Activated CD8-positive, alpha-beta T cell treated with anti-CD3 and anti-CD28 coated beads for 36 hours (primary cell): ENCODE measurements around the gene PROM1. TPM values are rescaled to one million over a fixed set of nuclear protein-coding genes. Genes with fewer than 3 reads are reported as not detected.

Source experiments
- ATAC-seq: fragments of 200-7000 bp; cut with Tn5 transposase; one replicate; pipeline ENCODE4 v1.10.0; 2021; ENCODE audit warnings: mild to moderate bottlenecking, moderate library complexity
- CTCF ChIA-PET: fragments of 350-600 bp; sonication (Branson Sonifier 250); formaldehyde crosslinking; loops from one replicate; lab custom pipeline; 2021; ENCODE audit warnings: antibody characterized with exemption; lab: Charles Lee
- POLR2A ChIA-PET: fragments of 350-600 bp; sonication (Branson Sonifier 250); formaldehyde crosslinking; loops from one replicate; lab custom pipeline; 2021; ENCODE audit warnings: antibody characterized with exemption; lab: Charles Lee
- DNase-seq: peaks from one replicate; pipeline ENCODE4 v3.0.0-alpha.2; 2020
- H3K27ac Mint-ChIP-seq: one replicate; pipeline ENCODE4 v1.8.0; 2021; ENCODE audit warnings: mild to moderate bottlenecking, mixed read lengths
- H3K27me3 Mint-ChIP-seq: one replicate; pipeline ENCODE4 v1.8.0; 2021; ENCODE audit warnings: mixed read lengths
- H3K36me3 Mint-ChIP-seq: one replicate; pipeline ENCODE4 v1.8.0; 2021; ENCODE audit warnings: low read depth, mixed read lengths
- H3K4me1 Mint-ChIP-seq: one replicate; pipeline ENCODE4 v1.8.0; 2021; ENCODE audit warnings: low read depth, mixed read lengths
- H3K4me3 Mint-ChIP-seq: one replicate; pipeline ENCODE4 v1.8.0; 2021; ENCODE audit warnings: mild to moderate bottlenecking, moderate library complexity, mixed read lengths
- H3K9me3 Mint-ChIP-seq: one replicate; pipeline ENCODE4 v1.8.0; 2021; ENCODE audit warnings: mixed read lengths
- CTCF ChIP-seq: fragments of 200-600 bp; IDR thresholded peaks from one replicate; pipeline ENCODE4 v1.8.0; 2022; ENCODE audit warnings: antibody characterized with exemption, mild to moderate bottlenecking
- intact Hi-C: fragments of 100-400 bp; cut with micrococcal nuclease; formaldehyde crosslinking; loops from one replicate; pipeline ENCODE4 v1.10.0; 2022
- total RNA-seq, 2 experiments: library from RNA; stranded (reverse); gene quantifications; one replicate each; pipeline ENCODE4 v1.2.3, GENCODE V29; 2021

PROM1 gene
- total RNA-seq, 2 experiments from 2014 or later = 0.22 TPM; not detected in 1

DNA sequence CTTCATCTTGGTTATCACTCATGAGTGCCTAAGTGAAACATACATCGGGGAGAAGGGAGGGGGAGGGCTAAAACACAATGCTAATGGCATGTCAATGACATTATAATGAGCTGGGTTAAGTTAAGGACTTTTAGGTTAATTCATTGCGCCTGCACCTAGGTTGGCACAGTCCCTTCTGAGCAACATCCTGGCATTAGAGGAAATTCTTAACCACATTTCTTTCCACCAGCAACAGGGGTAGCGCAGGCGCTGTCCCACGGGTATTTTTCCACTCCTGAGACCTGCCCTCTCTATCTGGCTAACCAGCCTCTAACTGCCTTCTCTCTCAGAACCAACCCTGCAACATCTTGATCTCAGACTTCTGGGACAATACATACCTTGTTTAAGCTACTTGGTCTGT, 39.0 kb upstream of the PROM1 start:
- peak; percentile 85 for ATAC-seq
- TF ChIP-seq CTCF = no peak
- no peak overlapping the region for H3K4me3 Mint-ChIP-seq
- intact Hi-C loops = no loop called here
- H3K9me3 Mint-ChIP-seq = peaks cover 1% of the 10 kb centered on the region
- peaks cover 36% of the 10 kb centered on the region for H3K4me1 Mint-ChIP-seq
- CTCF ChIA-PET = interaction anchor here (0.7 to 1.2 kb wide), 2 partner anchors 73 to 142 kb away, joined by 3 to 7 read pairs; no protein-coding TSS in a partner anchor
- POLR2A ChIA-PET = interaction anchor here (1.0 to 1.1 kb wide), 2 partner anchors 14 to 51 kb away, joined by 3 read pairs; no protein-coding TSS in a partner anchor
- peak overlapping the region; percentile 72 for H3K27ac Mint-ChIP-seq
- no peaks in the 10 kb centered on the region for H3K27me3 Mint-ChIP-seq
- H3K36me3 Mint-ChIP-seq = no peaks in the 10 kb centered on the region
- peak; percentile 74 for DNase-seq

GRCh38 chr4:16122308-16122711, 38.5 kb upstream of the PROM1 start:
- TF ChIP-seq CTCF = no peak
- intact Hi-C loops = no loop called here
- CTCF ChIA-PET = interaction anchor here (1.2 kb wide), 1 partner anchor 240 kb away, joined by 3 read pairs; no protein-coding TSS in a partner anchor
- Mint-ChIP-seq H3K9me3 (peaks cover 1% of the 10 kb centered on the region), H3K4me1 (peaks cover 36% of the 10 kb centered on the region), H3K27ac (peak overlapping the region; percentile 72), H3K4me3 (no peak overlapping the region), H3K27me3 (no peaks in the 10 kb centered on the region), H3K36me3 (no peaks in the 10 kb centered on the region)
- POLR2A ChIA-PET = no interaction called here
- no peak for ATAC-seq
- no peak for DNase-seq

DNA sequence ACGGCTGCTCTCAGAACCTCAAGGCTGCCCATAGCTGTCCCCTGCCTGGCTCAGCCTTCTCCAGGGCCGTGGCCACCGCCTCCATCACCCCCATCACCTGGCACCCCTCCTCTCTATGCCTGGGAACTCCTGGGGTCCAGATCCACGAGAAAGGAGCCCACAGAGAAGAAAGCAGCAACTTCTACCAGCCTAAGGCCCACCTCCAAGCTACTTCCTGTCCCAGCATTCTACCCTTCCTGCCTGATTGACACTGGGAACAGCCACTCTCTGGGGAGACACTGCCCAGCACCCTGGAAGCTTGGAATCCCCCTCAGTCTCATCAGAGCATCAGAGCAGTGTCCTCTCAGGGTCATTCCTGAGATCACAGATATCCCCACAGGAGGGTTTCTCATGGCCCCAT, 36.9 kb upstream of the PROM1 start:
- Mint-ChIP-seq H3K4me3 (no peak overlapping the region), H3K36me3 (no peaks in the 10 kb centered on the region), H3K27ac (no peak overlapping the region), H3K27me3 (no peaks in the 10 kb centered on the region), H3K9me3 (peaks cover 1% of the 10 kb centered on the region), H3K4me1 (peaks cover 35% of the 10 kb centered on the region)
- ChIA-PET CTCF (interaction anchor here (0.8 kb wide), 1 partner anchor 17 kb away, joined by 3 read pairs; no protein-coding TSS in a partner anchor), POLR2A (interaction anchor here (0.6 kb wide), 1 partner anchor 17 kb away, joined by 3 read pairs; no protein-coding TSS in a partner anchor)
- ATAC-seq (peak; percentile 18), DNase-seq (peak; percentile 34)
- intact Hi-C loops = no loop called here
- no peak for TF ChIP-seq CTCF

- H3K4me1 Mint-ChIP-seq = peaks cover 30% of the 10 kb centered on the region
- H3K27me3 Mint-ChIP-seq = no peaks in the 10 kb centered on the region
- no peak overlapping the region for H3K27ac Mint-ChIP-seq
- TF ChIP-seq CTCF = no peak
- ChIA-PET POLR2A (interaction anchor here (1.0 kb wide), 1 partner anchor 131 kb away, joined by 3 read pairs; no protein-coding TSS in a partner anchor), CTCF (no interaction called here)
- ATAC-seq (no peak), DNase-seq (no peak)
- peaks cover 1% of the 10 kb centered on the region for H3K9me3 Mint-ChIP-seq
- no peak overlapping the region for H3K4me3 Mint-ChIP-seq
- intact Hi-C loops = no loop called here
- no peaks in the 10 kb centered on the region for H3K36me3 Mint-ChIP-seq
Observed at GRCh38 chr4:16119981-16120380, 36.2 kb upstream of the PROM1 start.

GRCh38 chr4:16118090-16118489, 34.3 kb upstream of the PROM1 start:
- Mint-ChIP-seq H3K27ac (no peak overlapping the region), H3K27me3 (no peaks in the 10 kb centered on the region), H3K9me3 (peaks cover 1% of the 10 kb centered on the region), H3K36me3 (no peaks in the 10 kb centered on the region), H3K4me1 (peaks cover 21% of the 10 kb centered on the region), H3K4me3 (no peak overlapping the region)
- ChIA-PET CTCF (interaction anchor here (1.3 kb wide), 1 partner anchor 42 kb away, joined by 3 read pairs; no protein-coding TSS in a partner anchor), POLR2A (no interaction called here)
- DNase-seq (no peak), ATAC-seq (no peak)
- intact Hi-C loops = no loop called here
- no peak for TF ChIP-seq CTCF
